ENCODE measurements around the gene NFKBIL1. TPM values are rescaled to one million over a fixed set of nuclear protein-coding genes. Genes with fewer than 3 reads are reported as not detected.
"Not testable (repeated sequence)": the region's sequence is repeated elsewhere in the genome, so short reads cannot be mapped to it uniquely, and the experiment has no call there.

NFKBIL1 gene
- total RNA-seq (2014; rRNA removed; shearing (Covaris generic)): 21.1 and 22.0 TPM in 2 replicates

- peak; percentile 94 for DNase-seq (ENCODE audit: low spot score)
These were observed at the start of gene NFKBIL1 for GRCh38 chr6:31546958-31547726. TSS of gene NFKBIL1 (plus strand) at chr6:31547608. CDS start at chr6:31547695, 87 bp downstream.

GRCh38 chr6:31498748-31499147, 48.7 kb upstream of the NFKBIL1 start:
- no peak for DNase-seq (ENCODE audit: low spot score)

GRCh38 chr6:31499648-31500047, 47.8 kb upstream of the NFKBIL1 start:
- DNase-seq (ENCODE audit: low spot score): not testable (repeated sequence)

- no peak for DNase-seq (ENCODE audit: low spot score)
These were observed 44.8 kb upstream of the NFKBIL1 start for GRCh38 chr6:31502586-31502985.

GRCh38 chr6:31509036-31509435, 38.4 kb upstream of the NFKBIL1 start:
- DNase-seq (ENCODE audit: low spot score): not testable (repeated sequence)

- peak; percentile 10 for DNase-seq (ENCODE audit: low spot score)
These were observed 37.4 kb upstream of the NFKBIL1 start for GRCh38 chr6:31510007-31510406.

GRCh38 chr6:31513456-31514165, 33.8 kb upstream of the NFKBIL1 start:
- DNase-seq (ENCODE audit: low spot score): peak; percentile 2

- no peak for DNase-seq (ENCODE audit: low spot score)
These were observed 25.6 kb upstream of the NFKBIL1 start for GRCh38 chr6:31521835-31522234.

GRCh38 chr6:31525553-31525931, 21.9 kb upstream of the NFKBIL1 start:
- DNase-seq (ENCODE audit: low spot score): no peak

GRCh38 chr6:31525932-31526591, 21.3 kb upstream of the NFKBIL1 start:
- DNase-seq (ENCODE audit: low spot score): peak; percentile 26

- no peak for DNase-seq (ENCODE audit: low spot score)
These were observed 19.1 kb upstream of the NFKBIL1 start for GRCh38 chr6:31528307-31528777.

GRCh38 chr6:31528821-31529328, 18.5 kb upstream of the NFKBIL1 start, which contains the start of gene MCCD1:
TSS of gene MCCD1 (plus strand) at chr6:31528962. CDS start at chr6:31529015, 53 bp downstream.
- no peak for DNase-seq (ENCODE audit: low spot score)

- no peak for DNase-seq (ENCODE audit: low spot score)
These were observed 17.9 kb upstream of the NFKBIL1 start for GRCh38 chr6:31529329-31530150.

GRCh38 chr6:31530659-31531058, 16.7 kb upstream of the NFKBIL1 start:
- no peak for DNase-seq (ENCODE audit: low spot score)

- no peak for DNase-seq (ENCODE audit: low spot score)
These were observed 16.2 kb upstream of the NFKBIL1 start for GRCh38 chr6:31531162-31531561.

GRCh38 chr6:31531771-31532643, 15.4 kb upstream of the NFKBIL1 start:
- no peak for DNase-seq (ENCODE audit: low spot score)

GRCh38 chr6:31532644-31533454, 14.6 kb upstream of the NFKBIL1 start:
- no peak for DNase-seq (ENCODE audit: low spot score)

GRCh38 chr6:31533455-31533841, 14.0 kb upstream of the NFKBIL1 start:
- no peak for DNase-seq (ENCODE audit: low spot score)

GRCh38 chr6:31534011-31534410, 13.4 kb upstream of the NFKBIL1 start:
- DNase-seq (ENCODE audit: low spot score): no peak
